ENCODE measurements around the gene MACF1.

MACF1 gene

DNA sequence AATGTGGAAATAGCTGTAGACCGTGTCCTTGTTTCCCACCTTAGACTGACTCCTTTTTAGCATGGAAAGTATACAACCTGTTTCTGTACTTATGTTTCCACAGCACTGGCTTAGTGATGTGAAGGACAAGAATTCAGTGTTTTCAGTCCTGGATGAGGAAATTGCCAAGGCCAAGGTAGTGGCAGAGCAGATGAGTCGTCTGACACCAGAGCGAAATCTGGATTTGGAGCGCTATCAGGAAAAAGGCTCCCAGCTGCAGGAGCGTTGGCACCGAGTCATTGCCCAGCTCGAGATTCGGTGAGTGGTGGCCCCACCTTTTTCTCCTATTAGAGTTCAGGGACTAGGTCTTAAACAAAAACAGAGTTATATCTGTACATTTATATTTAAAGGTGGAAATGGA, 112.6 kb downstream of the MACF1 start:
- no peak for DNase-seq

DNA sequence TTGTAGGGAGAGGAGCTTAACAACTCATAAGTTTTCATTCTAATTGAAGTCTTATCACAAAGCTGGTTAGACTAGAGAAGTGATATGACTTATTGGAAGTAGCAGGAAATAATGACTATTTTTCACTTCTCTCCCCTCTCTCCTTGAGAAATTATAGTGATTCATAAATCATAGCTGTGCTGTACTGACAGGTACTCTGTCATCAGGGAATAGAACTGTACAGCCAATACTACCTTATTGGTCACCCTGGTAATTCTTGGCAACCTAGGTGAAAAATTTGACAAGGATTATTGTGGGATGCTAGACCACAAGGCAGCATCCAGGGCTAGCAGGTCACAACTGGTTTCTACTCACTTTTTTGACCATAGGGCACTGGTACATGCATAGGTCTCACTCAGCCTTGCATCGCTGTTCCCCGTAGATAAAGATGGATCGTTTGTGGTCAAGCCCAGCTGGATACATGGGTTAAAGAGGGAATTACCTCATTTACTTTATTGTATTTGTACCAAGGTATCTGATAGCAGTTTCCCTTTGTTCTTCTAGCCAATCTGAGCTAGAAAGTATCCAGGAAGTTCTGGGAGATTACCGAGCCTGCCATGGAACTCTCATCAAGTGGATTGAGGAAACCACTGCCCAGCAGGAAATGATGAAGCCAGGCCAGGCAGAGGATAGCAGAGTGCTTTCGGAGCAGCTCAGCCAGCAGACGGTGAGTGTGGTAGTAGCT, 113.6 kb downstream of the MACF1 start:
- DNase-seq = no peak

DNA sequence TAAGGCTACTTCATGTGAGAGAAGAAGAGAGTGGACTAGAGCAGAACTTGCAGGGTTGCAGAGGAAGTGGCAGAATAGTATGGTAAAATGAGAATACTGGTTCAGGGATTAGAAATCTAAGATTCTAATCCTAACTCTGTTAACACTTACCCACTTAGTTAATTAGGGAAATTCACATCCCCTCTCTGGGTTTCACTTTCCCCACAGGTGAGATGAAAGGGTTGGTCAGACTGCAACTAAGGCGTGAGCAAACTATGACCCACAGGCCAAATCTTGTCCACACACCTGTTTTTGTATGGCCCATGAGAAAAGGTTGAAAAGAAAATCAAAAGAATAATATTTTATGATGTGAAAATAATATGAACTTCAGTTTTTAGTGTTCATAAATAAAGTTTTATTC, 117.5 kb downstream of the MACF1 start:
- no peak for DNase-seq

DNA sequence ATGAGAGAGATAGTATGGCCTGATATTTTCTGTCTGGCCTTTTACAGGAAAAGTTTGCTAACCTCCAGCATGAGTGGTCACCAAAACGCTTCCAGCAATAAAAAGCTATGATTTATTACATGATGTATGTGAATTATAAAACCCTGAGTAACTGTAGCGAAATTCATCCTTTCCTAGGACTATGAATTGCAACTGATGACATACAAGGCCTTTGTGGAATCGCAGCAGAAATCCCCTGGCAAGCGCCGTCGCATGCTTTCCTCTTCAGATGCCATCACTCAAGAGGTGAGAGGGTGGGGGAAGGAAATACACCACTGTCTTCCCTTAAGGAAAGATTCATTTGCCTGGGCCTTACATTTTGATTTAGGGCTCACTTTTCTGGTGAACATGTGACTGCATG, 117.9 kb downstream of the MACF1 start:
- no peak for DNase-seq

DNA sequence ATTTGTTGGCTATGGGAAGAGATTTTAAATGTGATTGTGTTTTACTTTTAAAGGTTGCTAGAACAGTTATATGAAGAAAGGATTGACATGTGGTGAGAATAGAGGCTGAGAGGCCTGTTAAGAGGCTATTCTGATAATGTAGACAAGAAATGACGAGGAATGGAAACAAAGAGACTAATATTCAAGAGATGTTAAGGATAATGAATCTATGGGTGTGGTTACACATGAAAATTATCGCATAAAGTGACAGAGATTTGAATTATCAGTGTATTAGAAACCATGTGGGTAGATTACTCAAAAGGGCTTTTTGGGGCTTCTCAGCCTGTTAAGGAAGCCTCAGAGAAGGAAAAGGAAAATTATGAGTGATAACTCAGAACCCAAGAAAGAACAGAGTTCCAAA, 120.4 kb downstream of the MACF1 start:
- DNase-seq = no peak

DNA sequence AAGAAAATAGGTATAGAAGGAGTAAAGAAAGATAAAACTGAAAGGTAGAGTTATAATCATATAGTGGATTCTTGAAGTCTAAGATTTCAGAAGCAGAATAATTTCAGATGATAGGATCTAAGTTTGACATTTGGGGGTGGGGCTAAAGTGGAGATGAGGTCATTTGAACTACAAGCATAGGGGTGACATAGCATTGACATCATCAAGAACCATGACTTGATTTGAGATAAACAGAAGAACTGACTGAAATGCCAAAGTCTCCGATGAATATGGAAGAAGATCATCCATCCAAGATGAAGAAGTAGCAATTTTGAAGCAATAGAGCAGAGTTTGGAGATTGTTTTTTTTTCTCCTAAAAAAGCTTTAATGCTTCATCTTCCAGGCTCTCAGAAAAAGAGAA, 122.3 kb downstream of the MACF1 start:
- no peak for DNase-seq

DNA sequence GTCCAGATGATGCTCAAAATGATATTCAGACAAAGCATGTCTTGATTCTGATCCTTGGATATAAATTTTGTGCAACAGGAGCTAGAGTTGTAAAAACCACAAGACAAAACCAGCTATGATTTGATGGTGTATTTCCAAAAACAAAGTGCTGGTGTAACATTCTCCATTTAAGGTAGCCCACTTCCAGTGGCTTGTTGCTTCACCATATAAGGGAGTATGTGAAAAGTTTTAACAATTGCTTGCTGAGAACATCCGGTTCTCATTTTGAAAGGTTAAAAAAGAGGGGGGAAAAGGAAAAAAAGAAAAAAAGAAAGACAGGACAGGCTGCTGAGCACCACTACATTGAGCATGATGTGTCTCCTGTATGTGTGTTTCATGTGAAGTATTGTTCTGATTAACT, 123.6 kb downstream of the MACF1 start:
- no peak for DNase-seq

DNA sequence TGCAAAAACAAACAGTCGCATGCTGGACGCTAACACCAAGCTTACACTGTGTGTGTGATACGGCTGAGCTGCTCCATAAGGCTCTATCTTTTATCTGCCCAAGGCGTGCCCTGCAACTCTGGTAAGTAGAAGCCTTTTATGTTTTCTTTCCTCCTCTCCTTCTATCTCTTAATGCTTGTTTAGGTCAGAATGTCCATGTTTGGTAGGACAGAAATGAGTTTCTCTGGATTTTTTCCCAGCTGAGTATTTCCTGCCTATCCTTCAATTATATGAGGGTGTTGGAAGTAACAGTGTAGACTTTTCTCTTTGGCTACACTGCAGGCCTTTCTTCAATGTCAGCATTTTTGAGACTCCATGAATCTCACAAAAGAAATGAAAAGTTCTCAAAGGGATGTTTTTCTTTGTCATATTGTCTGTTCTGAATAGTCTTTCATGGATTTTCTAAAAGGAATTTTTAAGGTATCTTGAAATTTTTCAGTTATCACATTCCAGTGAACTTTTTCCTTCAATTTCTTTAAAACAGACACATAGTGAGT, 124.2 kb downstream of the MACF1 start:
- no peak for DNase-seq

DNA sequence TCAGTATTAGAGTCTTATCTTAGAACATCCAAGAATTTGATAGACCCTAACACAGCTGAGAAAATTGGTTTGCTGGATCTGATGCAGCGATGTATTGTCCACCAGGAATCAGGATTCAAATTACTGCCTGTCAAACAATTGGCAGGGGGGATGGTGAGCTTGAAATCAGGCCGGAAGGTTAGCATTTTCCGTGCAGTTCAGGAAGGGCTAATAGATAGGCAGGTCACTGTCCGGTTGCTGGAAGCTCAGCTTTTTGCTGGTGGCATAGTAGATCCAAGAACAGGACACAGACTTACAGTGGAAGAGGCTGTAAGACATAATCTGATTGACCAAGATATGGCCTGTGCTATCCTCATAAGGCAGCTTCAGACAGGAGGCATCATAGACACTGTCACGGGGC, 127.2 kb downstream of the MACF1 start:
- DNase-seq = no peak

DNA sequence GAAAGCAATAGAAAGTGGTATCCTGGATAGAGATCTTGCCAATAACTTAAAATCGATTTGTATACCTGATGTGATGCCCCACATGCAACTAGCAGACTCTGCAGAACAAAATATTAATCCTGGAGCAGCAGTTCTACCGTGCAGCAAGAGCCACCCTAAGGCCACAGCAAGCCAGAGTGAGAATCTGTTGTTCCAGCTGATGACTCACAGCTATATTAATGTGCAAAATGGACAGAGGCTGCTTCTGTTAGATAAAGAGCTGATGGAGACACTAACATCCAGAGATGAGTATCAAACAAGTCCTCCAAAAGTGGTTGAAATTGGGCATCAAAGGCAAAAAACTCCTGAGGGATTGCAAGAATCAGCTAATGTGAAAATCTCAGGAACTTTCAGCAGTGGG, 127.8 kb downstream of the MACF1 start:
- no peak for DNase-seq

DNA sequence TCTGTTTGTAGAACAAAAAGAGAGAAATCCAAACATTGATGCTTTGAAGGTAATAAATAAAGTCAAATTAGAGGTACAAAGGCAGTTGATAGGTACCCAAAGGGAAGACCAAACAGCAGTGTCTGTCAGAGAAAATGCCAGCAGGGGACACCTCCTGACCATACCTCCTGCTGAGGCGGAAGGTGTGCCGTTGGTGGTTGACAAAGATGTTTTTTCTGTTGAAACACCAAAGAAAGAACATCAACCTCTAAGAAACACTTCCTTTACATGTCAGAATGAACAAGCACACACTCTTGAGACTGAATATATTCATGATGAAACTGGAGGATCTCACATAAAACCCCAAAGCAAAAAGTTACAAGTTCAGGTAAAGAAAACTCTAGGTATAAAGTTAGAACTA, 128.3 kb downstream of the MACF1 start:
- no peak for DNase-seq

DNA sequence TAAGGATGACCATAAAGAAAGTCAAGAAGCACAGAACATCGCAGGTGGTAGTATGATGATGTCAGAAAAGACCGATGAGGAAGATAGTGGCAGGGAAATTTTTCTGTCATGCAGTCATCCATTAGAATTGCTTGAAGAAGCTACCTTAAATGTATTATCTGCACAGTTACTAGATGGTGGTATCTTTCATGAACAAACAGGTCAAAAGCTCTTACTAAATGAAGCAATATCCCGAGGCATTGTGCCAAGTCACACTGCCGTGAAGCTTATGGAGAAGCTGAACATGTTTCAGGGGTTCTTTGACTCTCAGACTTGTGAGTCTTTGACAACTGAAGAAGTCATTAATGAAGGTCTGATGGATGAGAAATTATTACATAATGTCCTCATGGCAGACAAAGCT, 128.8 kb downstream of the MACF1 start:
- no peak for DNase-seq

DNA sequence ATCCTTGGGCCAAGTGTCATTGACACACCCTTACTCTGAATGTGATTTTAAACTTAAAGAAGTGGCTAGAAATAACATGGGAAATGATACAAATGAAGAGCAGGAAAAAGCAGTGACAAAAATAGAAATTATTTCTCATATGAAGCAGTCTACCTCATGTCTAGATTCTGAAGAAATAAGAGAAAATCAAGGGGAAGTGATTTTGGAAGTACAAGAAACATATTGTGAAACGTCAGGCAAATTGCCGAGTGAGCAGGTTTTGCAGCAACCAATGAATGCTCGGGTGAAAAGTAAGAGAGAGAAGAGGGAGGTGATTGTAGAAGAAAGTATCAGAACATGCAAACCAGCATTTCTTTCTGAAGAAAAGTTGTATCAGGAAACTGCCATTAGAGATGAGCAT, 130.7 kb downstream of the MACF1 start:
- DNase-seq = no peak

DNA sequence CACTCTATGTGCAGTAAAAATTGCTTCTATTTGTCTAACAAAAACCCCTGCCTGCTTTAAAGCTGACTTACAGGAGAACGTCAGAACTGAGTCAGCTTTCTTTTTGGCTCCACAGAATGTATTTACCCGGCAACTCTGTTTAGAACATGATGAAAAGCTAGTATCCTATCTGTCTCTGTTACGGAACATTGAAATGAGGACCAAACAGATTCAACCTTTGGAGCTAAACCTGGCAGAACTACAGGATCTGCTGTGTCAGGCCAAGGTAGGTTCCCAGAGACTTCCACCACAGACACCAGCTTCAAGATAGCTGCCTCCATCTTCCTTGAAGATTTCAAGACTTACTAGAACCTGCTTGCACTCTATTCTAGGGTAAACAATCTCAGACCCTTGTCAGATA, 132.6 kb downstream of the MACF1 start:
- no peak for DNase-seq

DNA sequence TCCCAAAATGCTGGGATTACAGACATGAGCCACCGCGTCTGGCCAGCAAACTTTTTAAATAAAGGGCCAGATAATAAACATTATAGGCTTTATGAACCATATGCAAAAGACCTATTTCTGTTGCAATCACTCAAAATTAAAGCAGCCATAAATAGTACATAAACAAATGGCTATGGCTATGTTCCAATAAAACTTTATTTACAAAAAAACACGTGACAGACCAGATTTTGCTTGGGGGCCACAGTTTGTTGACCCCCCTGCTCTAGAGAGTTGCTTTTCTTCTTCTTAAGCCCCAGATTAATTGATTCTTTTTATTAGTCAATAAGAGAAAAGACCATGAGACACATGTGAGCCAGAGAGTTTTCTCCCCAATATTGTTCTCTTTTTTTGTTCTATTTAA, 138.3 kb downstream of the MACF1 start:
- DNase-seq = no peak

DNA sequence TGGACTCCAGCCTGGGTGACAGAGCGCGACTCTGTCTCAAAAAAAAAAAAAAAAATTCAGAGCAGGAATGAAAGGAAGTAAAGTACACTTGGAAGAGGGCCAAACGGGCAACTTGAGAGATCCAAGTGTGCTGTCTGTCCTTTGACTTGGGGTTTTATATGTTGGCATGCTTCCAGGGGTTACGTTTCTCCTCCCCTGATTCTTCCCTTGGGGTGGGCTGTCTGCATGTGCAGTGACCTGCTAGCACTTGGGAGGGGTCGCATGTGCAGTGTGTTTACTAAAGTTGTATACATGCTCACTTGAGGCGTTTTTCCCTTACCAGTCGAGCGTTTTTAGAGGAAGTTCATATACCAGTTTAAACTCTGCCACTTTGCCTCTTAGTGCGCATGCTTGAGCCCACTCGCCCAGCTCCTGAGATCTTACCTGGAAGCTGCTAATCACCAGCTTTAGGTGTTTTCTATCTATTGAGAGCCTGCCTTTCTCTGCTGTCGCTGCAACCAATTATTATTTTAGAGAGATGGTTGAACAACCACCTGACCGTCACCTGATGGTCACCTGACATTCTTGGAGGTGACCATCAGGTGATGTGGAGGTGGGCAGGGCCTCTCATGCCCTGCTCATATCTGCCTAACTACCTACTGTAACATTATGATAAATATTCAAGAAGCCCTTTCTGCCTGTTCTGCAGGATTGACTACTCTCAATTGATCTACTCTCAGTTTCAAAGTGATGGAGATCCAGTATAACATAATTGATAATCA, 140.1 kb downstream of the MACF1 start:
- DNase-seq = no peak

DNA sequence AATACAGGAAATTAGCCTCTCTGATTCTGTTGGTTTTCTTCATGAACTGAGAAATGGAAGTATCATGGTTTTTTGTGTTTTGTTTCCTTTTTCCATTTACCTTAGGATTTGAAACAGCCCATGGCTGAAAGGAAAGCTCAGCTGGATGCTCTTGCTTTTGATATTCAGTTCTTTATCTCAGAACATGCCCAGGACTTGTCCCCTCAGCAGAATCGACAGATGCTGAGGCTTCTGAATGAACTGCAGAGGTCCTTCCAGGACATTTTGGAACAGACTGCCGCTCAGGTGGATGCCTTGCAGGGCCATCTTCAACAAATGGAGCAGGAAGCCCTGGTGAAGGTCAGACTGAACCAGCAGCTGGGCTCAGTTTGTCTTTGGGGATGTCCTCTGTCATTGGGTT, 142.4 kb downstream of the MACF1 start:
- no peak for DNase-seq

DNA sequence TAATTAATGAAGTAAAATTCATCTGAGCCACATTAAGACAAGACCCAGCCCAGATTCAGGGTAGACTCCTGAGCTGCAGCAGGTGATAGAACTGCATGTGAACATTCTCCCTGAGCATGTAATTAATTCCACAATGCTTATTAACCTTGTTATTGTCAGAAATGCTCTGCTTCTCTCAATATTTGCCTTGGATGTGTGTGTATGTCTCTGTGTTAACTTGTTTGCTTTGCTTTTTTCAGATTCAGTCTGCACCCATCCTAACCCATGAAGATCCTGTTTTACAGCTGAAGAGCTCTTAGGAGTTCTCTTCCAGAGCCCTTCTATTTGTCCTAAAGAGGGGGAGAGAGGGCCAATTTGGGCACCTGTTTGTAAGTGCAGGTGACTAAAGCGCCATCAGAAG, 143.8 kb downstream of the MACF1 start:
- no peak for DNase-seq

DNA sequence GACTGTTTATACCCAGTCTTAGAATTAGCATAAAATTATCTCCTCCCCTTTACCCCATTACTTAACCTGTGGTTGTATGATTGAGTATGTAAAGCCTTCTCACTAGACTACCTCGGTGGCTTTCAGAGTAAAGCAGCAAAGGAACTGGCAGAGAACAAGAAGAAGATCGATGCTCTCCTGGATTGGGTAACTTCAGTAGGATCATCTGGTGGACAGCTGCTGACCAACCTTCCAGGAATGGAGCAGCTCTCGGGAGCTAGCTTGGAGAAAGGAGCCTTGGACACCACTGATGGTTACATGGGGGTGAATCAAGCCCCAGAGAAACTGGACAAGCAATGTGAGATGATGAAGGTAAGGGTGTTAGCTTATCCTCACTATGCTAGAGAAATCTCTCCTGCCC, 148.4 kb downstream of the MACF1 start:
- no peak for DNase-seq

DNA sequence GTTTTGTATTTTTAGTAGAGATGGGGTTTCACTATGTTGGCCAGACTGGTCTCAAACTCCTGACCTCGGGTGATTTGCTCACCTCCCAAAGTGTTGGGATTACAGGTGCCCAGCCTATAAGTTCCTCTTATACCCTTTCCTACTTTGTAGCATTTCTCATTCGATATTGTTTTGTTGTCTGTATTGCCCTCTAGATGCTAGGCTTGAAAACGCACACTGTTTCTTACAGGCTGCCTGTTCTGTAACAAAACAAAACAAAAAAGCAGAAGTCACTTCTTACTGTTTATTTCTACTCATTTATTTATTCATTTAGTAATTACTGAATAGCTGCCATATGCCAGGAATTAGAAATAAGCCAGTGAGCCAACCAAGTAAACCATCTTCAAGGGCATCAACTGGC, 150.1 kb downstream of the MACF1 start:
- DNase-seq = no peak

DNA sequence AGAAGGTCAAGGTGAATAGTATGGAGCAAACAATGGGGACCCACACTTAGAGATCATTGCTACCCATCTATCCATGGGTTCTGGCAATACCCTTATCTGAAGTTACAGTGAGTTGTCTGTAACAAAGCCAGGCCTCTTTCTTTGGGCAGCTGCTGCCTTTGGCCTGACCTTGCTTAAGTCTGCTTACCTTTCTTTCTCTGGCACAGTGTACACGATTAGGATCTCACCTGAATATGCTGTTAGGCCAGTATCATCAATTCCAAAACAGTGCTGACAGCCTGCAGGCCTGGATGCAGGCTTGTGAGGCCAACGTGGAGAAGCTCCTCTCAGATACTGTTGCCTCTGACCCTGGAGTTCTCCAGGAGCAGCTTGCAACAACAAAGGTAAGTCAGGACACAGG, 154.0 kb downstream of the MACF1 start:
- DNase-seq = no peak

DNA sequence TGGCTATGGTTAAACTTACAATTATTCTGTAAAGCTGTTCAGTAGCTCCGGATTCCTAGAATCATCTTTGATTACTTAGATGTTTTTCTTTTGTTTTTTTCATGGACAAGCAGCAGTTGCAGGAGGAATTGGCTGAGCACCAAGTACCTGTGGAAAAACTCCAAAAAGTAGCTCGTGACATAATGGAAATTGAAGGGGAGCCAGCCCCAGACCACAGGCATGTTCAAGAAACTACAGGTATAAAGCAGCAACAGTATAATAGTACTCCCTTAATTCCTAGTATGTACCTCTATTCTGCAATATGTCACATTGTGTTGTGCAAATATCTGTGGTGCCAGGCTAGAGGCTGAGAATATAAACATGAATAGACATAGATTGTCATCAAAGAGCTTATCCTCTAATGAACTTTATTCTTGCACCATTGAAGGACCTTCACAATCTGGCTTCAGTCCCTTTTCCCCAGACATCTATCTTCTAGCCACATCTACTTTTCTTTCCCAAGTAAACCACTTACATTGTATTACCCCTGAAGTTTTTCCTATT, 154.6 kb downstream of the MACF1 start:
- no peak for DNase-seq

DNA sequence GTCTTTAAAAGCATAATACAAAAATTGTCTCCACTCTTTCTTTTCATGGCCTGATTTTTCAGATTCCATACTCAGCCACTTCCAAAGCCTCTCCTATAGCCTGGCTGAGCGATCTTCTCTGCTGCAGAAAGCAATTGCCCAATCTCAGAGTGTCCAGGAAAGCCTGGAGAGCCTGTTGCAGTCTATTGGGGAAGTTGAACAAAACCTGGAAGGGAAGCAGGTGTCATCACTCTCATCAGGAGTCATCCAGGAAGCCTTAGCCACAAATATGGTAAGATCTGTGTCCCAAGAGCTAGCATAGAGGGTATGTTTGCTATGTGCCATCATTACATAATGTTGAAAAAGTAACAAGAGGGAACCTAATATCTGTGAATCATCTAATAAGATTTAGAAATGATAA, 156.2 kb downstream of the MACF1 start:
- DNase-seq = no peak

DNA sequence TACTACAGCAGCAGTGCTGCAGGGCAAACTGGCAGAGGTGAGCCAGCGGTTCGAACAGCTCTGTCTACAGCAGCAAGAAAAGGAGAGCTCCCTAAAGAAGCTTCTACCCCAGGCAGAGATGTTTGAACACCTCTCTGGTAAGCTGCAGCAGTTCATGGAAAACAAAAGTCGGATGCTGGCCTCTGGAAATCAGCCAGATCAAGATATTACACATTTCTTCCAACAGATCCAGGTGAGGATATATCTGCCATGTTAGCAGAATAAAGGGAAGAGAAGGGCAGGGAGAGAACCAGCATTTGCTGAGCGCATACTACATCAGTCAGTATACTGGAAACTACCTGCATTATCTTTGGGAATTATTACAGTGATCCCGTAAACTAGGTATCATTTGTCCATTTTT, 157.0 kb downstream of the MACF1 start:
- DNase-seq = no peak
